B cell (primary cell): Measurements from ENCODE around the gene ZNF358. TPM values are rescaled to one million over a fixed set of nuclear protein-coding genes. Genes with fewer than 3 reads are reported as not detected.

Experiments
- ATAC-seq: fragments of 200-7000 bp; cut with Tn5 transposase; one replicate; pipeline ENCODE4 v1.10.0; 2021; ENCODE audit warnings: low read depth, mild to moderate bottlenecking, moderate number of reproducible peaks, moderate library complexity
- CTCF ChIA-PET: fragments of 350-600 bp; sonication (Branson Sonifier 250); formaldehyde crosslinking; loops from one replicate; lab custom pipeline; 2021; ENCODE audit warnings: antibody characterized with exemption, inconsistent platforms; lab: Charles Lee
- POLR2A ChIA-PET: fragments of 350-600 bp; sonication (Branson Sonifier 250); formaldehyde crosslinking; loops from one replicate; lab custom pipeline; 2021; ENCODE audit warnings: antibody characterized with exemption; lab: Charles Lee
- DNase-seq: peaks from one replicate; pipeline ENCODE4 v3.0.0; 2013
- H2AFZ ChIP-seq: 2 replicates; pipeline ENCODE4 v1.6.1; 2012; ENCODE audit warnings: mild to moderate bottlenecking, low read depth, low read length; ENCODE audit not compliant: insufficient read depth, poor library complexity, severe bottlenecking
- H3K27ac ChIP-seq, 2 donors: 1 replicate in 1 of 2; 2 replicates in 1 of 2; pipeline ENCODE4 v1.5.1; 2012 to 2013; ENCODE audit warnings: low read length in 2 of 2, mild to moderate bottlenecking in 2 of 2, moderate library complexity in 1 of 2
- H3K27me3 ChIP-seq, 4 experiments: fragments of 200-600 bp in 1 of 4; sonication (generic) in 1 of 4; replicated peaks in 1 of 4; 1 replicate in 2 of 4; 2 replicates in 2 of 4; pipeline versions ENCODE4 v1.6.1 to v1.7.0; 2013 to 2016; ENCODE audit warnings: low read length in 3 of 4, mild to moderate bottlenecking in 2 of 4, mixed read lengths in 1 of 4, moderate library complexity in 1 of 4; ENCODE audit not compliant: insufficient read depth in 4 of 4, control insufficient read depth in 3 of 4; ENCODE audit errors: control extremely low read depth in 1 of 4
- H3K36me3 ChIP-seq, 2 experiments: replicated peaks in 1 of 2; 1 replicate in 1 of 2; 2 replicates in 1 of 2; pipeline versions ENCODE4 v1.6.1 to v1.7.1; 2013; ENCODE audit warnings: low read length in 1 of 2; ENCODE audit not compliant: insufficient read depth in 2 of 2, control insufficient read depth in 1 of 2; ENCODE audit errors: control extremely low read depth in 1 of 2, extremely low read depth in 1 of 2
- H3K4me1 ChIP-seq, 2 donors: fragments of 200-600 bp in 1 of 2; sonication (generic) in 1 of 2; 1 replicate in 1 of 2; 2 replicates in 1 of 2; pipeline versions ENCODE4 v1.5.1 to v1.6.1; 2013 to 2017; ENCODE audit warnings: low read length in 2 of 2; ENCODE audit not compliant: control insufficient read depth in 2 of 2, insufficient read depth in 2 of 2
- H3K4me2 ChIP-seq: replicated peaks from 2 replicates; pipeline ENCODE3; 2012; ENCODE audit warnings: mild to moderate bottlenecking, low read depth, low read length; ENCODE audit not compliant: poor library complexity, severe bottlenecking
- H3K4me3 ChIP-seq, 5 experiments: fragments of 200-600 bp in 1 of 5; sonication (generic) in 1 of 5; 1 replicate in 3 of 5; 2 replicates in 2 of 5; pipeline versions ENCODE4 v1.5.1 to v1.7.0; 2011 to 2016; ENCODE audit warnings: low read length in 4 of 5, mild to moderate bottlenecking in 4 of 5, low read depth in 2 of 5, control low read depth in 1 of 5, moderate library complexity in 1 of 5; ENCODE audit not compliant: insufficient read depth in 1 of 5; ENCODE audit errors: control extremely low read depth in 1 of 5, extremely low read depth in 1 of 5
- H3K79me2 ChIP-seq: fragments of 200-600 bp; sonication (generic); one replicate; pipeline ENCODE4 v1.6.0; 2016; ENCODE audit warnings: low read length; ENCODE audit not compliant: control insufficient read depth, insufficient read depth
- H3K9ac ChIP-seq: fragments of 200-600 bp; sonication (generic); 2 replicates; pipeline ENCODE4 v1.6.1; 2017; ENCODE audit warnings: mild to moderate bottlenecking, low read length, moderate library complexity
- H3K9me3 ChIP-seq, 3 donors: one replicate each; pipeline versions ENCODE4 v1.6.1 to v1.7.1; 2013; ENCODE audit warnings: low read length in 2 of 3; ENCODE audit not compliant: control insufficient read depth in 2 of 3, insufficient read depth in 1 of 3; ENCODE audit errors: control extremely low read depth in 1 of 3
- H4K20me1 ChIP-seq: 2 replicates; pipeline ENCODE4 v1.6.0; 2012; ENCODE audit warnings: mild to moderate bottlenecking, low read length; ENCODE audit not compliant: insufficient read depth, control insufficient read depth, poor library complexity, severe bottlenecking
- H3K27ac Mint-ChIP-seq: one replicate; pipeline ENCODE4 v1.8.0; 2021; ENCODE audit warnings: mixed read lengths
- H3K27me3 Mint-ChIP-seq: one replicate; pipeline ENCODE4 v1.8.0; 2021; ENCODE audit warnings: mixed read lengths
- H3K4me1 Mint-ChIP-seq: one replicate; pipeline ENCODE4 v1.8.0; 2021; ENCODE audit warnings: mixed read lengths
- H3K4me3 Mint-ChIP-seq: one replicate; pipeline ENCODE4 v1.8.0; 2021; ENCODE audit warnings: mixed read lengths
- H3K9me3 Mint-ChIP-seq: one replicate; pipeline ENCODE4 v1.8.0; 2022; ENCODE audit warnings: mixed read lengths; ENCODE audit not compliant: insufficient read depth
- EZH2 ChIP-seq: IDR thresholded peaks from 2 replicates; pipeline ENCODE4 v1.6.1; 2012; ENCODE audit warnings: borderline replicate concordance, low read depth, mild to moderate bottlenecking, moderate library complexity, low read length; ENCODE audit not compliant: insufficient read depth, poor library complexity, severe bottlenecking
- WGBS: methylation state at CpG from one replicate; pipeline ENCODE4 v1.1.5; 2013; ENCODE audit warnings: missing lambda C conversion rate; ENCODE audit not compliant: insufficient coverage; 5-methylcytosine and 5-hydroxymethylcytosine counted together
- intact Hi-C: fragments of 100-400 bp; cut with micrococcal nuclease; formaldehyde crosslinking; loops from one replicate; pipeline ENCODE4 v1.10.0; 2022
- polyA plus RNA-seq: library from polyadenylated mRNA; depleted of rRNA; stranded (reverse); fragments of >200 nt; gene quantifications from 2 replicates; pipeline ENCODE4 v1.2.3, GENCODE V29; 2012
- total RNA-seq, 2 donors: library from RNA; stranded (reverse); fragments of 120-200 nt in 1 of 2; gene quantifications; 1 replicate in 1 of 2; 2 replicates in 1 of 2; pipeline versions ENCODE4 v1.2.3 to v1.2.4, GENCODE V29; 2013 to 2022
- TF ChIP-seq, protein P1 (sequence below): fragments of 200-600 bp; IDR thresholded peaks from one replicate; pipeline ENCODE4 v1.8.0; 2022; ENCODE audit warnings: antibody characterized with exemption, mild to moderate bottlenecking

Gene ZNF358
- total and polyA plus RNA-seq, 2 donors (not counting 1 experiment from before 2014, with no cell fraction given) = 8.5 to 17.5 TPM

- CTCF ChIA-PET = no interaction called here
- H3K4me1 Mint-ChIP-seq = peaks cover 12% of the 10 kb centered on the region
Observed at GRCh38 chr19:7526059-7526929, 10.4 kb downstream of the ZNF358 start.

More at GRCh38 chr19:7526059-7526929, 10.4 kb downstream of the ZNF358 start:
- peaks cover 0 to 3% (median 0%) of the 10 kb centered on the region in 3 donors for H3K9me3 ChIP-seq
- no peak overlapping the region for H3K4me3 ChIP-seq
- Mint-ChIP-seq H3K27ac (no peak overlapping the region), H3K4me3 (no peak overlapping the region), H3K27me3 (no peaks in the 10 kb centered on the region), H3K9me3 (no peaks in the 10 kb centered on the region)
- peaks cover 13 to 23% of the 10 kb centered on the region in 2 donors for H3K4me1 ChIP-seq
- intact Hi-C loops = no loop called here
- TF ChIP-seq, protein P1, sequence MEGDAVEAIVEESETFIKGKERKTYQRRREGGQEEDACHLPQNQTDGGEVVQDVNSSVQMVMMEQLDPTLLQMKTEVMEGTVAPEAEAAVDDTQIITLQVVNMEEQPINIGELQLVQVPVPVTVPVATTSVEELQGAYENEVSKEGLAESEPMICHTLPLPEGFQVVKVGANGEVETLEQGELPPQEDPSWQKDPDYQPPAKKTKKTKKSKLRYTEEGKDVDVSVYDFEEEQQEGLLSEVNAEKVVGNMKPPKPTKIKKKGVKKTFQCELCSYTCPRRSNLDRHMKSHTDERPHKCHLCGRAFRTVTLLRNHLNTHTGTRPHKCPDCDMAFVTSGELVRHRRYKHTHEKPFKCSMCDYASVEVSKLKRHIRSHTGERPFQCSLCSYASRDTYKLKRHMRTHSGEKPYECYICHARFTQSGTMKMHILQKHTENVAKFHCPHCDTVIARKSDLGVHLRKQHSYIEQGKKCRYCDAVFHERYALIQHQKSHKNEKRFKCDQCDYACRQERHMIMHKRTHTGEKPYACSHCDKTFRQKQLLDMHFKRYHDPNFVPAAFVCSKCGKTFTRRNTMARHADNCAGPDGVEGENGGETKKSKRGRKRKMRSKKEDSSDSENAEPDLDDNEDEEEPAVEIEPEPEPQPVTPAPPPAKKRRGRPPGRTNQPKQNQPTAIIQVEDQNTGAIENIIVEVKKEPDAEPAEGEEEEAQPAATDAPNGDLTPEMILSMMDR = no peak
- TF ChIP-seq EZH2 = no peak
- no peaks in the 10 kb centered on the region for H4K20me1 ChIP-seq
- POLR2A ChIA-PET = no interaction called here
- no peaks in the 10 kb centered on the region for H3K27me3 ChIP-seq
- H3K36me3 ChIP-seq = peaks cover 0 to 7% of the 10 kb centered on the region in 2 experiments
- DNase-seq (no peak), ATAC-seq (no peak)
- no peak overlapping the region for H3K27ac ChIP-seq
- WGBS = 94% methylated on average over 28 of the region's 31 CpGs
- H2AFZ ChIP-seq = no peak overlapping the region
- no peak overlapping the region for H3K4me2 ChIP-seq
- no peak overlapping the region for H3K9ac ChIP-seq
- H3K79me2 ChIP-seq = no peaks in the 10 kb centered on the region
